K562 (cell line): Measurements from ENCODE around the gene BLCAP. TPM values are rescaled to one million over a fixed set of nuclear protein-coding genes. Genes with fewer than 3 reads are reported as not detected.

ENCODE experiments used
- ATAC-seq: fragments of 200-7000 bp; cut with Tn5 transposase; 3 replicates; pipeline ENCODE4 v1.9.1; 2020; ENCODE audit warnings: moderate library complexity
- BruUV-seq: library from RNA; stranded (reverse); fragments of 400-500 nt; replicated peaks from 2 replicates; lab custom pipeline; 2021; lab: Mats Ljungman, UMichigan
- CTCF ChIA-PET: fragments of 300-600 bp; formaldehyde crosslinking; extraction: SDS; loops from one replicate; lab custom pipeline; 2021; ENCODE audit warnings: low intra/inter-chr PET ratio; lab: Yijun Ruan, JAX
- POLR2A ChIA-PET: fragments of 300-600, 350-650 bp; sonication (Branson Sonifier 250); formaldehyde crosslinking; extraction: SDS; loops from one replicate; lab custom pipeline; 2021; ENCODE audit warnings: antibody characterized with exemption, inconsistent platforms; lab: Yijun Ruan, JAX
- DNase-seq, 4 experiments: peaks; one replicate each; pipeline versions ENCODE4 v3.0.0 to v3.0.0-alpha.2; 2011 to 2018; ENCODE audit warnings: low spot score in 3 of 4, mixed read lengths in 3 of 4; ENCODE audit errors: extremely low read depth in 1 of 4
- FAIRE-seq: peaks from 2 replicates; lab custom pipeline; 2011; peaks lifted over from hg19 to GRCh38; lab: Jason Lieb, UNC
- H2AFZ ChIP-seq: 2 replicates; pipeline ENCODE4 v1.6.0; 2011; ENCODE audit warnings: low read depth, low read length, control low read depth, inconsistent platforms
- H3K27ac ChIP-seq: fragments of 200-600 bp; 3 replicates; pipeline ENCODE4 v1.8.0; 2011; ENCODE audit warnings: low read depth, mild to moderate bottlenecking, control low read depth, inconsistent platforms, low read length, moderate library complexity, mixed read lengths; ENCODE audit errors: extremely low read depth
- H3K27me3 ChIP-seq, 2 experiments: fragments of 300-600 bp in 1 of 2; 2 replicates in 1 of 2; 3 replicates in 1 of 2; pipeline versions ENCODE4 v1.6.0 to v1.8.0; 2011; ENCODE audit warnings: inconsistent platforms in 2 of 2, low read length in 2 of 2, mild to moderate bottlenecking in 1 of 2, mixed read lengths in 1 of 2, moderate library complexity in 1 of 2; ENCODE audit not compliant: control insufficient read depth in 2 of 2, insufficient read depth in 2 of 2
- H3K36me3 ChIP-seq: fragments of 300-600 bp; 3 replicates; pipeline ENCODE4 v1.8.0; 2011; ENCODE audit warnings: mild to moderate bottlenecking, low read length, inconsistent platforms; ENCODE audit not compliant: control insufficient read depth, insufficient read depth
- H3K4me1 ChIP-seq, 2 experiments: fragments of 200-600 bp in 1 of 2; replicated peaks in 1 of 2; 2 replicates in 1 of 2; 3 replicates in 1 of 2; pipeline versions ENCODE4 v1.5.1 to v1.8.0; 2011; ENCODE audit warnings: inconsistent platforms in 2 of 2, low read length in 2 of 2, mild to moderate bottlenecking in 1 of 2, mixed read lengths in 1 of 2, moderate library complexity in 1 of 2; ENCODE audit not compliant: control insufficient read depth in 2 of 2, insufficient read depth in 2 of 2
- H3K4me2 ChIP-seq: 2 replicates; pipeline ENCODE4 v1.6.1; 2011; ENCODE audit warnings: low read length, control low read depth, inconsistent platforms, mixed read lengths; ENCODE audit not compliant: insufficient read depth
- H3K4me3 ChIP-seq: fragments of 200-600 bp; sonication (generic), shearing (Covaris generic); 2 replicates; pipeline ENCODE4 v1.5.1; 2016; ENCODE audit warnings: control low read depth, inconsistent platforms
- H3K79me2 ChIP-seq: fragments of 200-600 bp; 3 replicates; pipeline ENCODE4 v1.8.0; 2011; ENCODE audit warnings: low read length, inconsistent platforms; ENCODE audit not compliant: control insufficient read depth, insufficient read depth
- H3K9ac ChIP-seq, 2 experiments: 2 replicates each; pipeline versions ENCODE4 v1.6.0 to v1.6.1; 2011; ENCODE audit warnings: low read depth in 2 of 2, low read length in 2 of 2, control low read depth in 1 of 2, inconsistent platforms in 1 of 2, mild to moderate bottlenecking in 1 of 2, mixed read lengths in 1 of 2; ENCODE audit not compliant: insufficient read depth in 1 of 2
- H3K9me1 ChIP-seq: one replicate; pipeline ENCODE4 v1.6.0; 2011; ENCODE audit warnings: inconsistent platforms, mild to moderate bottlenecking, low read length, moderate library complexity; ENCODE audit not compliant: control insufficient read depth, insufficient read depth
- H3K9me3 ChIP-seq: replicated peaks from 2 replicates; pipeline ENCODE4 v1.5.1; 2011; ENCODE audit warnings: low read depth, low read length, inconsistent platforms; ENCODE audit not compliant: control insufficient read depth, insufficient read depth
- H4K20me1 ChIP-seq: replicated peaks from 2 replicates; pipeline ENCODE4 v1.6.1; 2011; ENCODE audit warnings: low read length, inconsistent platforms, mixed read lengths; ENCODE audit not compliant: control insufficient read depth, insufficient read depth
- CREB3 ChIP-seq: fragments of 450-650 bp; conservative IDR thresholded peaks from 2 replicates; pipeline ENCODE4 v1.6.1; 2016; ENCODE audit warnings: missing genetic modification characterization, low read depth, mild to moderate bottlenecking, missing compliant biosample characterization, moderate library complexity
- FOXJ3 ChIP-seq: sonication (generic); formaldehyde crosslinking; IDR thresholded peaks from 2 replicates; pipeline ENCODE4 v1.4.0; 2020; ENCODE audit warnings: mild to moderate bottlenecking, missing genetic modification reagents
- GATAD2A ChIP-seq: fragments of 450-650 bp; IDR thresholded peaks from 2 replicates; pipeline ENCODE4 v1.6.1; 2017
- HCFC1 ChIP-seq: IDR thresholded peaks from 2 replicates; pipeline ENCODE4 v1.6.1; 2012; ENCODE audit warnings: low read depth, low read length, improper control_type of control experiment
- HNRNPL ChIP-seq: fragments of 200-400 bp; formaldehyde crosslinking; IDR thresholded peaks from 2 replicates; pipeline ENCODE4 v1.6.1; 2017; ENCODE audit warnings: low read depth, mild to moderate bottlenecking, low read length
- HNRNPLL ChIP-seq: fragments of 200-400 bp; formaldehyde crosslinking; IDR thresholded peaks from 2 replicates; pipeline ENCODE4 v1.6.1; 2017; ENCODE audit warnings: low read length, low read depth, mild to moderate bottlenecking; ENCODE audit not compliant: poor library complexity, severe bottlenecking
- MED1 ChIP-seq: sonication (generic); formaldehyde crosslinking; IDR thresholded peaks from 2 replicates; pipeline ENCODE4 v1.8.1; 2023; ENCODE audit warnings: missing genetic modification reagents, borderline replicate concordance
- MEF2A ChIP-seq: IDR thresholded peaks from 2 replicates; pipeline ENCODE4 v1.6.1; 2011; ENCODE audit warnings: low read depth, mild to moderate bottlenecking, low read length, moderate library complexity; ENCODE audit not compliant: control insufficient read depth
- PBX2 ChIP-seq, 2 experiments: IDR thresholded peaks in 1 of 2; conservative IDR thresholded peaks in 1 of 2; 2 replicates each; pipeline ENCODE4 v1.6.1; 2016; ENCODE audit warnings: low read depth in 2 of 2, mild to moderate bottlenecking in 1 of 2, missing compliant biosample characterization in 1 of 2, missing genetic modification characterization in 1 of 2, moderate library complexity in 1 of 2
- RBM34 ChIP-seq: fragments of 200-400 bp; formaldehyde crosslinking; IDR thresholded peaks from 2 replicates; pipeline ENCODE4 v1.6.1; 2018; ENCODE audit warnings: low read length, borderline replicate concordance; ENCODE audit not compliant: insufficient read depth
- RFX5 ChIP-seq: IDR thresholded peaks from 2 replicates; pipeline ENCODE4 v1.6.1; 2011; ENCODE audit warnings: low read depth, mild to moderate bottlenecking, improper control_type of control experiment, low read length
- SAFB2 ChIP-seq: fragments of 200-400 bp; formaldehyde crosslinking; IDR thresholded peaks from 2 replicates; pipeline ENCODE4 v1.6.1; 2018; ENCODE audit warnings: borderline replicate concordance, low read length, low read depth, moderate library complexity; ENCODE audit not compliant: severe bottlenecking
- THRAP3 ChIP-seq: fragments of 450-650 bp; IDR thresholded peaks from 2 replicates; pipeline ENCODE4 v1.6.1; 2016; ENCODE audit warnings: mild to moderate bottlenecking, inconsistent platforms, borderline replicate concordance
- ZNF124 ChIP-seq: sonication (generic); formaldehyde crosslinking; IDR thresholded peaks from 2 replicates; pipeline ENCODE4 v1.8.1; 2022; ENCODE audit warnings: missing genetic modification reagents
- ZNF232 ChIP-seq: sonication (generic); formaldehyde crosslinking; IDR thresholded peaks from 2 replicates; pipeline ENCODE4 v1.8.0; 2022; ENCODE audit warnings: mild to moderate bottlenecking, missing genetic modification reagents
- ZNF354B ChIP-seq: fragments of 250-450 bp; sonication (Bioruptor Pico); IDR thresholded peaks from 2 replicates; pipeline ENCODE4 v1.4.0; 2020
- ZNF512 ChIP-seq: IDR thresholded peaks from 2 replicates; pipeline ENCODE4 v1.6.1; 2016; ENCODE audit warnings: missing genetic modification characterization, missing compliant biosample characterization
- ZNF57 ChIP-seq: fragments of 450-650 bp; formaldehyde crosslinking; IDR thresholded peaks from 2 replicates; pipeline ENCODE4 v1.4.0; 2020; ENCODE audit warnings: mild to moderate bottlenecking, moderate library complexity
- WGBS: fragments of 100-300 bp; shearing (Covaris generic); methylation state at CpG from one replicate; pipeline ENCODE4 v1.1.6; 2016; ENCODE audit warnings: low coverage, mixed read lengths; ENCODE audit not compliant: insufficient coverage; ENCODE audit errors: missing lambda C conversion rate; 5-methylcytosine and 5-hydroxymethylcytosine counted together
- in situ Hi-C: fragments of 300-500 bp; cut with MboI; formaldehyde crosslinking; loops from 4 replicates; pipeline ENCODE4 v1.15.0; 2018; ENCODE audit warnings: inconsistent platforms, mixed read lengths
- intact Hi-C: fragments of 100-400 bp; cut with micrococcal nuclease; formaldehyde crosslinking; loops from 2 replicates; pipeline ENCODE4 v1.14.2; 2022
- polyA plus RNA-seq, 8 experiments: library from polyadenylated mRNA; depleted of rRNA in 4 of 8; stranded (reverse) in 5 of 8; unstranded in 3 of 8; fragments of >200 nt; fragmentation: Nextera tagmentation in 2 of 8; fragmentation: Illumina TruSeq in 1 of 8; extraction: Ambion mirVana in 2 of 8; extraction: Trizol in 1 of 8; gene quantifications; 2 replicates each; pipeline versions ENCODE4 v1.2.1 to v1.2.3, GENCODE V29; 2011 to 2014; ENCODE audit warnings: inconsistent platforms in 1 of 8, missing spikeins in 1 of 8
- total RNA-seq, 7 experiments: library from RNA; depleted of rRNA in 6 of 7; stranded (reverse); fragments of >200 nt in 6 of 7; fragmentation: Illumina TruSeq in 2 of 7; extraction: Trizol in 2 of 7; gene quantifications; 2 replicates each; pipeline versions ENCODE4 v1.2.1 to v1.2.3, GENCODE V29; 2011 to 2021; ENCODE audit warnings: low replicate concordance in 1 of 7

Gene BLCAP
- total and polyA plus RNA-seq, 9 of the 15 experiments (the other 6 are each of a cell fraction or from before 2014, with no cell fraction given) = 16.9 to 41.5 (median 27.6) TPM

GRCh38 chr20:37558779-37559178 lies 31.1 kb upstream of the BLCAP start (continued):
- no peak for TF ChIP-seq ZNF512 (tag)
- no peak for TF ChIP-seq ZNF57 (CRISPR knock-in tag)
- no peak for TF ChIP-seq THRAP3
- no peak for TF ChIP-seq ZNF124 (CRISPR knock-in tag)
- no peak for TF ChIP-seq FOXJ3
- TF ChIP-seq RBM34 = no peak
- TF ChIP-seq HCFC1 = no peak

GRCh38 chr20:37558306-37558705 lies 30.6 kb upstream of the BLCAP start:
- no peaks in the 10 kb centered on the region; a peak in 1 of 5 replicates for H3K4me1 ChIP-seq
- H2AFZ ChIP-seq = no peak overlapping the region
- intact Hi-C loops (no loop called here), in situ Hi-C loops (no loop called here)
- ChIA-PET POLR2A (no interaction called here), CTCF (no interaction called here)
- no peak overlapping the region for H3K4me2 ChIP-seq
- no peaks in the 10 kb centered on the region for H3K9me1 ChIP-seq
- ATAC-seq (no peak), DNase-seq (no peak), FAIRE-seq (no peak)
- no peak overlapping the region for H3K9ac ChIP-seq
- H3K4me3 ChIP-seq = no peak overlapping the region
- no peak overlapping the region for H3K27ac ChIP-seq
- no peaks in the 10 kb centered on the region for H4K20me1 ChIP-seq
- H3K79me2 ChIP-seq = no peaks in the 10 kb centered on the region
- no peaks in the 10 kb centered on the region for H3K36me3 ChIP-seq
- 3% methylated on average over 4 of the region's 4 CpGs for WGBS
- no peaks in the 10 kb centered on the region for H3K9me3 ChIP-seq
- peaks cover 2 to 36% of the 10 kb centered on the region in 2 experiments; a peak in 4 of 5 replicates for H3K27me3 ChIP-seq
- BruUV-seq = no TSS peak
- TF ChIP-seq GATAD2A (no peak), RFX5 (no peak), ZNF354B (CRISPR knock-in tag) (no peak), ZNF232 (CRISPR knock-in tag) (no peak), HNRNPLL (no peak), CREB3 (tag) (no peak), PBX2 (CRISPR knock-in tag; IDR thresholded peaks at IDR 0.05; ENCODE audit: low read depth) (no peak), PBX2 (tag; conservative IDR thresholded peaks at IDR 0.05; ENCODE audit: low read depth) (no peak), HNRNPL (no peak), MED1 (no peak), SAFB2 (no peak), THRAP3 (no peak), MEF2A (no peak)
